Measurements from ENCODE around the gene SEL1L3.

The SEL1L3 gene

GRCh38 chr4:25795566-25796454 lies 67.0 kb downstream of the SEL1L3 start:
- DNase-seq, result no peak

DNA sequence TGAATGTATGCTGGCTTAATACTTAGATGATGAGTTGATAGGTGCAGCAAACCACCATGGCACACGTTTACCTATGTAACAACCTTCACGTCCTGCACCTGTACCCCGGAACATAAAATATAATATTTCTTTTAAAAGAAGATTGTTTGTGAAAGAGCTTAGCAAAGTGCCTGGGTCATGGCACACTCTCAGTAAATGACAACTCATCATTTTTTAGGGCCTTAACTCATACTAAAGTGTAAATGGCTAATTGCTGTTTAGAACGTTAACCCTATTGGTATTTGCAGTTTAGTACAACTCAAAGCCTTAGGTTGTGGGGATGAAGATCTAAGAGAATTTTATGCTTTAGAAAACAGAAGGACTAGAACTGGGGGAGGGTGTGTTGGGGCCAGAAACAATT lies 67.7 kb downstream of the SEL1L3 start:
- no peak for DNase-seq

GRCh38 chr4:25792876-25793275 lies 69.9 kb downstream of the SEL1L3 start:
- DNase-seq, result no peak

- DNase-seq, result no peak
Observed at GRCh38 chr4:25792200-25792791, 70.5 kb downstream of the SEL1L3 start.

DNA sequence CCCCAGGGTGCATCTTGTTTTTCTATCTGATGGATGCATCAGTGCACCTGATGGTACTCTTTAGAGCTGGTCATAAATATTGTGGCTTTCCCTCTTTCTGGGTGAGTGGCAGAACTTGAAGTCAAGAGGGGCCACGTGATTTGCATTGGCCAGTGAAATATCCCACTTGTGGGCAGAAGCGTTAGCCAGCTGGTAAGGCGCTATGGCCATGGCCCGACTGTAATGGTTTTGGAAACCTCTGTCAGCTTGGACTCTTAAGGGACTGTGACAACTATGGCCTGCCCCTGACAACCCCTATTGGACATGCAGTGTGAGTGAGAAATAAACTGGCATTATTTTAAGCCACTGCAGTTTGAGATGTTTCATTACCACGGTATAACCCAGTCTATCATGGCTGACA lies 72.8 kb downstream of the SEL1L3 start:
- DNase-seq, result no peak

DNA sequence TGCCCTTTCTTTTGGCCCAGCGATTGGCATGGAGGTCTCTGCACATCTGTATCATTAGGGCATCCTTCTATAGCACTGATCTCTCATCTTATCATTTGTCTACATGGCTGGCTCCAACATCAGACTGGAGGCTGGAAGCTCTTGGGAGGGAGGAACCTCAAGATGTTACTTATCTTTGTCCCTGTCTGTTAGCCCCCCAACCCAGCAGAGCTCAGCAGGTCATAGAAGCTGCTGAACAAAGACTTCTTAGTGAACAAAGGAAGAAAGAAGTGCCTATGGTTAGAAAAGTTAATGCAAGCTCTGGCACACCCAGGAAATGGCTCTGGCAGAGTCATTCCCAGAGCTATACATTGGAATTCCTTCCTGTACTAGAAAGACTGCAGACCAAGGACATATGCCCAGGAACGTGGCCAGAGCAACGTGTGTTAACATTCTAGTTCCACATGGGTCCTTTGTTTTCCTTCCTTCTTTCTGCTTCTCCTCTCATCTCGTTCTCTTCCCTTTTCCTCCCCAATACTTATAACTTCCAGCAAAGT lies 74.0 kb downstream of the SEL1L3 start:
- DNase-seq, result no peak

- no peak for DNase-seq
Observed at GRCh38 chr4:25786497-25787065, 76.2 kb downstream of the SEL1L3 start.

DNA sequence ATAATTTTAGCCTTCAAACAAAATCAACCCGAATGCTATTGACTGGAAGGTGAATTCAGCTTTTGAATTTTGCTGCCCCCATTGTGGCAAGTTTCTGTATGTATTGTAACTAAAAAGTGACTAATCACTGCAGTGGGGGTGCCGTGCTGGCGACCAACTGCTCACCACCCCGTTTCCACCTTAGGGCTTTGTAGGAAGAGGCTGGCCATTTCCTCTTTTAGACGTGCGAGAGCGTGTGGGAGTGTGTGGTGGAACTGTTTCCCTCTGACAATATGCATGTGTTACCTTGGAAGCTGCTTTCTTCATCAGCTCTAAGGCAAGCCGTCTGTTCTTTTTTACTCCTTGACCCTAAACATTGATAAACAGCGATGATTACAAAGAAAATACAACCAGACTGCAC lies 78.8 kb downstream of the SEL1L3 start:
- peak in 4 of 56 donors; percentile 3 to 20 (median 9) for DNase-seq

DNA sequence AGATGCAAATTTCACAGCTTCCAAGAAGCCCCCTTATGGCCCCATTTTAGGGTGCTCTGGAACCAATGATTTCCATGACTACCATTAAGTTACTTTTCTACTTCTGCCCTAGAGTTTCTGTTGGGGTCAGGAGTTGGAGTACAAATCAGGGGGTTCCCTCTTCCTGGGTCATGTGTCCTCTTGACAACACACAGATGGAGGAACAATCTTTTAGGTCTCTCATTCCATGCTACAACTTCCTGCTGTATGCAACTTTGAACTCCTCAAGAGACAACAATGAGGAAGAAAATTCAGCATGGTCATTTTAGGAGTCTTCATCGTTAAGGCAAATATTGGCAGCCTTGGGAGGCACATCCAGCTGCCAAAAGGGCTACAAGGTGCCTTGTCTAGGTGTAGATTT lies 79.7 kb downstream of the SEL1L3 start:
- no peak for DNase-seq

DNA sequence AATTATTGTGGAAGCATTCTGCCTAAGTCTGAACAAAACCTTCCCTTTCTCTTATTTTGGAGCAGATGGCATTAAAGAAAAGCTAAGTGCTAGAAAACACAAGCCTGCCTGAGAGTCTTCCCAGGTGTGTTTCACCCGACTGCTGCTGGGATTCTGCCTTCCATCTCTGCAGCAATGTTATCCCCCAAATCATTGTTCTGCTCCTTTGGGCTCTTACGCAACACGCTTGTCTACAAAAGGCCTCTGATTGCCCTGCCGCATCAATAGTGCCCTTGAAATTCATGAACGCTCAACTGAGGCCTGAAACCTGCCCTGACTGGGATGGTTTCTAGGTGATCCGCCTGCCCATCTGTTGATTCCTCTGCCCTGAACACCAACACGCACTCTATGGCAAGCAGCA lies 80.3 kb downstream of the SEL1L3 start:
- no peak for DNase-seq

DNA sequence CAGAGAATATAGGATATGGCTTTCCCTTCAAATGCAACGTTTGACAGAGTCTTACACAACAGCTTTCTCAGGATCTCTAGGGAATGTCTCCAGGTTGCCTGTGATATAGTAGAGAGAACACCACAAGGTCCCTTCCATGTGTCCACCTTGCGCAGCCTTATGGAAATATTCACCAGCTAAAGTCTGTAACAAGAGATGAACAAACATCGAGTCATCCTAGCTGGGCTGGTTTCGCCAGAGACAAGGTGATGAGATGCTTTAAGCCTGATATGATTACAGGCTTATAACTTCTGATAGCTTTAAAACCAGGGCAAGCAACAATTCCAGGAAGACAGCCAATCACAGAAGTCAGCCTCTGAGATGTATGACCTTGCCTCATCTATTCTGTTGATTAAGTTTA lies 83.8 kb downstream of the SEL1L3 start:
- DNase-seq, result no peak

- DNase-seq, result no peak
Observed at GRCh38 chr4:25776795-25777194, 86.0 kb downstream of the SEL1L3 start.

- no peak for DNase-seq
Observed at GRCh38 chr4:25775166-25775565, 87.6 kb downstream of the SEL1L3 start.

DNA sequence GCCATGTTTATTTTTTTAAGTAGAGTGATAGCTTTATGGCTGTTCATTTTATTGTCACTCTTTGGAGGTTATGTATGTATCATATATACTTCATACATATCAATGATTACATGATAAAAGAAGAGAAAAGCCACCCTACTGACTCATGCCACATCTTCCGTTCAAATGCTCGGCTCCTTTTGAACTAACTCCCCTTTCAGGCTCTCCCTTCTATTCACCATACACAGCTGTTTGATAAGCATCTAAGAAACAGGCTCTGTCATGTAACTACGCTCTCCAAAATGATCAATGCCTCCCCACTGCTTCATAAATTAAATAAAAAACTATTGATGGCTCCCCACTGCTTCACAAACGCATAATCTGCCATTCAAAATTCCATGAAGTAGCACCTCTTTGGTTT lies 89.4 kb downstream of the SEL1L3 start:
- no peak for DNase-seq

GRCh38 chr4:25771672-25772071 lies 91.1 kb downstream of the SEL1L3 start:
- DNase-seq, result no peak

- DNase-seq, result no peak
Observed at GRCh38 chr4:25770847-25771246, 91.9 kb downstream of the SEL1L3 start.

GRCh38 chr4:25769251-25769650 lies 93.5 kb downstream of the SEL1L3 start:
- DNase-seq, result no peak

DNA sequence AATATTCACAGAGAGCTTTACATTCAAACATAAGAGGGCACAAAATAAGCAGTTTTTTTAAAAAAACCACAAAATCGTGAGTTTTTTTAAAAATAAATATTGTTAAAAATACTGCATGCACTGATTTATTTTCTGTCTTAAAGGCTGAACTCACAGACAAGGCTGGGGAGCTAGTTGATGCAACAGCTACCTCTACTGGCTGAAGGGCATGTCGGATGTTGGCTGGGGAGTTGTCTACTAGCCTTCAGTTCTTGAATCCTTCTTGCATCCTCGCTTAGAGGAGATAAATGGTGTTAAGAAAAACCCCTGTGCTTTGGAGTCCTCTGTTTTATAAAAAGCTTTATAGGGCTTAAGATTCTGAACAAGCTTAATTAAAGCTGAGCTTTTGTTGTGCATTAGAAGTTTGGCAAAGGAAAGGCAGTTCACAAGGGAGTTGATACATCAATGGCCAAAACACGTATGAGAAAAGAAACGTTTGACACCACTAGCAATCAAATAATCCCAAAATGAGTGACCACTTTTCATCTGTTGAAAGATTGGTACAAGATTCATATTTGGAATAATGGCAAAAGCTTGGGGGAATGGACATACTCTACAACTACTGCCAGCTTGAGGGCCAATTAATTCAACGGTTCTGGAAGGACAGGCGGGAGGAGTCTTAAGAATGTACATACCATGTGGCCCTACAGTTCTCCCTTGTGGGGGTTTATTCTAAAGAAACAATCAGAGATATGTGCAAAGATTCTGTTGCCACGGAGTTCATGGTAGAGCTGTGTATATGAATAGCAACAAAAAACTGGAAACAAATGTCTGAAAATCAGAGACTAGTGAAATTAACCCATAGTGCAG lies 94.7 kb downstream of the SEL1L3 start:
- peak in 45 of 56 donors; percentile 1 to 75 (median 32) for DNase-seq

DNA sequence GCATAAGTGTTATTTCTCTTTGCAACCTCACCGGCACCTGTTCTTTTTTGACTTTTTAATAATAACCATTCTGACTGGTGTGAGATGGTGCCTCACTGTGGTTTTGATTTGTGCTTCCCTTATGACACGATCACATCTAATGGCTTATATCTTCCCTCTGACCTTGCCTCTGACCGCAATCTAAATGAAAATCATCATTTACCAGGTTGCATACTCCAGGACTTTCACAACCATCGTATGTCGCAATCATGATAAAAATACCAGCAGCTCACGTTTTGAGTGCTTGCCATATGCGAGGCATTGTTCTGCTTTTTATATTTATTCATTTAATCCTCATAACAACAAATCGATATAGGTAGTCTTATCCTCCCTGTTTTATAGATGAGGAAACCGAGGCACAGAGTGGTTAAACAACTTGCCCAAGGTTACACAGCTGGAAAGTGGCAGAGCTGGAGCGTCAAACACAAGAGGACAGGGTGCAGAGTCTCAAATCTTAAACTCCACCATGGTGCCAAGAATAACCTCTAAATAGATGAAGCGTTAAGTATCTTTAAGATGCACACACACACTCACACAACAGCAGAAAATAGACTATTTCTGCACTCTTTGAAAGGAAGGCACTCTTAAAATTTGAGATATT lies 102.2 kb downstream of the SEL1L3 start:
- DNase-seq, result no peak

- DNase-seq, result no peak
Observed at GRCh38 chr4:25760048-25760447, 102.7 kb downstream of the SEL1L3 start.

GRCh38 chr4:25759101-25759500 lies 103.7 kb downstream of the SEL1L3 start:
- peak in 2 of 56 donors; percentile 1 to 23 for DNase-seq
